ENCODE measurements around the gene NBDY.
"Not testable (repeated sequence)": the region's sequence is repeated elsewhere in the genome, so short reads cannot be mapped to it uniquely, and the experiment has no call there.

Gene NBDY

GRCh38 chrX:56764153-56764974, 35.3 kb downstream of the NBDY start:
- DNase-seq (ENCODE audit: low read depth): no peak

DNA sequence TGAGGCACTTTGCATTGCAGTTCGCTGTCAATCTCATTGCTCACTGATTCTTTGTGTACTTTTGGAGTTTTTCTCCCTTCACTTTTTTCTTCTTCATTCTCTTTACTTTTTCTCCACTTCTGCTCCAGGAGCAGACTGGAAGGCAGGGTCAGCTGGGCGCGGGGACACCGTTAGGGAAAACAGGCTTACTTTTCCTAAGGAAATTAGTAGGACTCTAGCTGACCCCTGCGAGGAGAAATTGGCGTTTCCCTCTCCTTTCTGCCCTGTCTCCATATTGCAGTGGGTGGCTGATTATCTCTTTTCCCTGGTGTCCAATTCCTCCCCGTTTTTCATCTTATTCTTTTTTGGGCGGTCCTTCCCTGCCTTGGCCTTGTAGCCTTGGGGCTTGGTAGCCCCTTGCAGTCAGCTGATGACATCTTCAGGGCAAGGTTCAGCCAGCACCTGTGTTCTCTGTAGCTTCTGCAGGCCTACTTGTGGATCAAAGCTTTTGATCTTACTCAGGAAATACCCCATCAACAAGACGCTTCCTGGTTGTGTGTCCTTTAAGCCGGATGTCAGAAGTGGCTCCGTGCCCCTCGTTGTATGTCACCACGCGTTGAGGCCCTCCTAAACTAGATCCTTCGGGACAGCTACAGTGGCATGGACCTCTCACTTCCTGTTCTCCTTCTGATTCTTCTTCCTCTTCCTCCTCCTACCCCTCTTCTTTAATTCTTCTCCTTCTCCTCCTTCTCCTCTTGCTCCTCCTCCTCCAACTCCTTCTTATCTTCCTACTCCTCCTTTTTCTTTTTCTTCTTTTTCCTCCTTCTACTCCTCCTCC, 36.1 kb downstream of the NBDY start:
- DNase-seq (ENCODE audit: low read depth): no peak

- DNase-seq (ENCODE audit: low read depth): no peak
Measured at GRCh38 chrX:56765811-56766553, 36.9 kb downstream of the NBDY start.

DNA sequence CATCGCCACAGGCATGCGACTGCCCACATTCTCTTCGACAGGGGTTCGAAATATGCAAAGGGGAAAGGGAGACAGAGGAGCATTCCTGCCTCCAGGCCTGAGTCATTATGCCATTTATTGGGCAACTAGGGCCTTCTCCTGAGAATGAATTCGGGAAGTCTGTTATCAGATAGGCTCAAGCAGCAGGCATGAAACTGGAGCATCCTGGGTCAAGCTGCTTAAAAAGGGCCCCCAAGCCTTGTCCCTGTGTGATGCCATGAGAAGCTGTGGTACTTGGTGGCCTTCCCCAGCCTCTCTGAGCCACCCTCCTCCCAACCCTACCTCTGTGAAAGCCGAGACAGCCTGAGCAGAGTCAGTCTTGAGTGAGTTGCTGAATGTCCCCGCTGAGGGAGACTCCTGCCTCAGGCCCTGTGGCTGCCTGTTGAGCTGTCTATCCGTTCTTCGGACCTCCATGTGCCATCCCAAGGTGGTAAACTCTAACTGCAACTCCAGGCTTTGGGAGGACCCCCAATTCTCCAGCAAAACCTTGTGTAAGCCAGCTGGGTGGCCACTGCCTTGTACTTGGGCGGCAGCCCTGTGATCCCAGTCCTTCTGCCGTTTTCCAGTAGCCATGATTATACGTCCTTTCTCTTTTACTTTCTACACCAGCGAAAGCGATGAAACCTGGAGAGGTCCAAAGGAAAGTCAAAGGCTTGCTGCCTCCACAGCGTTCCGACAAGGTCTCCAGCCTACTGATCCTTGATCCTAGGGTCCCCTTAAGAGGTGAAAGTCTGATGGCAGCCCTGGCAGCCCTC, 37.7 kb downstream of the NBDY start:
- DNase-seq (ENCODE audit: low read depth): no peak

DNA sequence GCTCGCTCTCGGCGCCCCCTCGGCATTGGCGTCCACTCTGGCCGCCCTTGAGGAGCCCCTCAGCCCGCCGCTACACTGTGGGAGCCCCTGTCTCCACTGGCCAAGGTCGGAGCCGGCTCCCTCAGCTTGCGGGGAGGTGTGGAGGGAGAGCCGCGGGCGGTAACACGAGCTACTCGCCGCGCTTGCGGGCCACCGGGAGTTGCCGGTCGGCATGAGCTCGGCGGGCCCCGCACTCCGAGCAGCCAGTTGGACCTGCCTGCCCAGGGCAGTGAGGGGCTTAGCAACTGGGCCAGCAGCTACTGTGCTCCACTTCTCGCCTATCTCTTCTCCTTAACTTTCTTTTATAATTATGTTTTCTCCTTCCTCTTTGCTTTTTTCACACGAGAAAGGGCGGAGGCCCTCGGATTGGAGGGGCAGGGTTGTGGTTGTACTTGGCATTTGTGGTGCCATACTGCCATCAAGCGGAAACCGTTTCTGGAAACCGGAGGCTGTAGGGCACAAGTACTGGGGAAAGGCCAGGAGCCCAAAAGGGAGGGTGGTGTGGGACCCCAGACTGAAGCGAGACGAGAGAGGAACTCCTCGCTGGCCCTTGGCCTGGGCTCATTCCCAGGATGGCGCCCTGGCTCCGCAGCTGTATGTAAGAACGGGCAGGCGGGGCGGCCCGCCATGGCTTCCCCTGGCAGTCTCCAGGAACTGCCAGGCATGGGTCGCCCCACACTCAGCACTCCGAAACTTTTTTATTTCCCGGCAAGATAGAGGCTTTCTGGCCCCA, 38.5 kb downstream of the NBDY start:
- DNase-seq (ENCODE audit: low read depth): not testable (repeated sequence)

DNA sequence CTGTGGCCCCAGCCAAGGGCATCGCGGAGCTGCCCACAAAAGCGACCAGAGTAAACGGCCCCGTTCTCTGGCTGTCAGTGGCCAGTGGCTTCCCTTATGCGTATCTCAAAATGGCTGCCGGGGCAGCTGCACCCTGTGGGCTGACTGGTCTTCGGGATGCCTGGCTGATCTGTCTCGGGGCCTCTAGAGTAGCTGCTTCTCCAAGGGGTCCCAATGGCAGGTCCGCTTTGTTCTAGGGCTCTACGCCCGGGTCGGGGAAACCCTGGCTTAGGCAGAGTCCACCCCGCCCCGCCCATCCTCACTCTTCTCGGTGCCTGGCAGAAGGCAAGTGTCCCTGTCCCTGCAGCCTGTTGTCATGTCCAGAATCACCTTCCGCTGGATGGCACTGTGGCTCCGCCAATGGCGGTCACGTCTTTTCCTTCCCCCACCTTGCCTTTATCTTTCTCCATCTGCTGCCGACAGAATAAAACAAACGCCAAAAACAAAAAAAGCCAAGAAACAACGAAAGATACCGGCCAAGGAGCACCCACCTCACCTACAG, 39.1 kb downstream of the NBDY start:
- not testable (repeated sequence) for DNase-seq (ENCODE audit: low read depth)

GRCh38 chrX:56772675-56773521, 43.9 kb downstream of the NBDY start:
- DNase-seq (ENCODE audit: low read depth): not testable (repeated sequence)

- DNase-seq (ENCODE audit: low read depth): not testable (repeated sequence)
Measured at GRCh38 chrX:56773522-56774060, 44.5 kb downstream of the NBDY start.

- not testable (repeated sequence) for DNase-seq (ENCODE audit: low read depth)
Measured at GRCh38 chrX:56778099-56778923, 49.3 kb downstream of the NBDY start.

GRCh38 chrX:56778924-56779468, 50.0 kb downstream of the NBDY start:
- DNase-seq (ENCODE audit: low read depth): not testable (repeated sequence)

DNA sequence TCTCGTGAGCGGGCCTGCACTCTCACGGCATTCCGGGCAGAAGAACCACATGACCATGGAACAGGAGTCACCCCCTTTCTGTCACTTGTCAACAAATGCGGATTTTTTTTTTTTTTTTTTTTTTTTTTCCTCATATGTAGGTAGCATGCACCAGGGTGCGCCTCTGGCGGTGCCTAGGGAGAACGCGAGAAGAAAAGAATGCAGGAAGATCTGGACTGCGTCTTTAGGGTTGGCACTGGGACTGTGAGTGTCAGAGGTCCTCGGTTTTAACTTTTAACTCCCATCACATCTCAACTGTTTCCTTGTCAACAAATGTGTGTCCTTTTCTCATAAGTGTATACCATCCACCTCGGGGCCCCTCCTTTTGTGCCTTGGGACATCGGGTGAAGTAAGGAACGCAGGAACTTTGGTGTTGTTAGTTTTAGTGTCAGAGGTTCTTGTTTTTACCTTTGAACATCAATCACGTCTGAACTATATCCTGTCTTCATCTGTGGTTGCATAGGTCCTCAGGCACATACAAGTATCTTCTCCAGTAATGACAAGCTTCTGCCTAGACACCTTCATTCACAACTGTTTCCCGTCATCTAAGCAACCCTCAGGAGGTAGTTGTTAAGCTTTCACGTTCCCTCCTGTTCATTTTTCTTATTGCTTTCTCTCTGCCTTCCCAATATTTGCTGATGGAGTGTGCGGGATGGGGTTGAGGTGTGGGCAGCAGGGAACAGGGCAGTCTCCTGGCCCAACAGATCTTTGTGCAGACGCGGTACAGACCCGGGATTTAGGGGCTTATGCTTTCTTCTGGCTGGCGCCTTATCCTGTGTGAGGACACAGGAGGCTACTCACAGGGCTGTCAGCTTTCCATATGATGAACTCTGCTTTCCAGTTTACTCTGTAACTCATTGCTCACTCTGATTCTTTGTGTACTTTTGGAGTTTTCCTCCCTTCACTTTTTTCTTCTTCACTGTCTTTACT, 51.9 kb downstream of the NBDY start:
- not testable (repeated sequence) for DNase-seq (ENCODE audit: low read depth)

DNA sequence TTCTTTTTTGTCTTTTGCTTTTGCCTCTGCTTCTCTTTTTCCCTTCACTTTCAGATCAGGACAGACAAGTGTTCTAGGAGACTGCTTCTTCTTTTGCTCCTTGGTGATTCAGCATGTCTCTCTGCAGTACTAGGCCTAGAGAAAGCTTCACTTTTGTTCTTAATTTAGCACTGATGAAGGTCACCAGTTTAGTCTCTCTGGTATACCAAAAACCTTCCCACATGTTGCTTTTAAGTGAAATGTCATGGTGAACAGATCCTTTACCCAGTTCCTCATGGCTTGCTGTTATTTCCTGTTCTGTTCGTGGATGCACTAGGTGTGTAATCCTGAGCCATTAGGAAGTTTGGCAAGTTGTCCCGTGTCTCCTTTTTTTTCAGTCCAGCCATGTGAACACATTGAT, 53.3 kb downstream of the NBDY start:
- no peak for DNase-seq (ENCODE audit: low read depth)

DNA sequence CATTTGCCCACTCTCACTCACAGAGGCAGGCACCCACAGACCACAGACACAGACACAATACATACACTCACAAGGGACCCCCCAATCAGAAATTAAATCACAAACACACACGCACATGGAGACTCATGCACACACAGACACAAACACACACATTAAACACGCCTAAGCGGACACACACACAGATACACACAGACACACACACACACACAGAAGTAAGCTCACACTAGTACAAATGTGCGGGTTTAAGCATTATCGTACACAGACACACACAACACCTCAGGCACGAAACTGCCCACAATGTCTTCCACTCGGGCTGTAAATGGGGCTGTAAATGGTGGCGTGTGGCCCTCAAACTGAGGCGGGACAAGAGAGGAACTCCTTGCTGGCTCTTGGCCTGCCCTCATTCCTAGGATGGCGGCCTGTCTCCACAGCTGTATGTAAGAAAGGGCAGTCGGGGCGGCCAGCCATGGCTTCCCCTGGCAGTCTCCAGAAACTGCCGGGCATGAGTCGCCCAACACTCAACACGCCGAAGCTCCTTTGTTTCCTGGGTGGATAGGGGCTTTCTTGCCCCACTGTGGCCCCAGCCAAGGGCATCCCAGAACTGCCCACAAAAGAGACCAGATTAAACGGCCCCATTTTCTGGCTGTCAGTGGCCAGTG, 53.9 kb downstream of the NBDY start:
- DNase-seq (ENCODE audit: low read depth): no peak

DNA sequence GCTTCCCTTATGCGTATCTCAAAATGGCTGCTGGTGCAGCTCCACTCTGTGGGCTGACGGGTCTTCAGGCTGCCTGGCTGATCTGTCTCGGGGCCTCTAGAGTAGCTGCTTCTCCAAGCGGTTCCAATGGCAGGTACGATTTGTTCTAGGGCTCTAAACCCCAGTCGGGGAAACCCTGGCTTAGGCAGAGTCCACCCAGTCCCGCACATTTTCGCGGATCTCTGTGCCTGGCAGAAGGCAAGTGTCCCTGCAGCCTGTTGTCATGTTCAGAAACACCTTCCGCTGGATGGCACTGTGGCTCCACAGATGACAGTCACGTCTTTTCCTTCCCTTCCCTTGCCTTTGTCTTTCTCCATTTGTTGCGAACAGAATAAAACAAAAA, 54.4 kb downstream of the NBDY start:
- DNase-seq (ENCODE audit: low read depth): no peak

GRCh38 chrX:56783996-56784620, 55.1 kb downstream of the NBDY start:
- DNase-seq (ENCODE audit: low read depth): no peak

DNA sequence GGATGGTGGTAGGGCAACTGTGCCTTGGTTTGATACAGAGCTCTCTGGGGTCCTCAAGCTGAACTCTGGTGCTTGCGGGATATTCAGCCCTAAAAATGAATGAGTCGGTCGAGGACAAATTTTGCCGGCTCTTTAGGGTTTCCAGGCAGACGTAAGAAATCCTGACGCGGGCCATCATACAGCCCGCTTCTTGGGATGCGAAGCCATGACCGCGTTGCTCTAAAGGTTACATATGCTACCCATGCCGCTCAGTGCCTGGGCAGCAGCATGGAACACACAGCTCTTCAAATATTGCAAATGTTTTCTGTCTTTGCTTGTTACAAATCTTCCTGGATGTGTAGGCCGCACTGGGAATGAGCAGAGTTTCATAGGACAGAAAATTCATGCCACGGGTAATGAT, 55.6 kb downstream of the NBDY start:
- DNase-seq (ENCODE audit: low read depth): no peak

Data from stimulated activated CD8-positive, alpha-beta memory T cell treated with anti-CD3 and anti-CD28 coated beads, Interleukin-7, amount 100 ng/mL, for 24 hours (primary cell).